Stimulated activated CD4-positive, alpha-beta T cell treated with anti-CD3 and anti-CD28 coated beads, Interleukin-15, amount 100 ng/mL, for 24 hours (primary cell): ENCODE measurements around the gene PDZD4.

Experiments used
- DNase-seq: peaks from one replicate; pipeline ENCODE4 v3.0.0-alpha.2; 2020

Gene PDZD4

DNA sequence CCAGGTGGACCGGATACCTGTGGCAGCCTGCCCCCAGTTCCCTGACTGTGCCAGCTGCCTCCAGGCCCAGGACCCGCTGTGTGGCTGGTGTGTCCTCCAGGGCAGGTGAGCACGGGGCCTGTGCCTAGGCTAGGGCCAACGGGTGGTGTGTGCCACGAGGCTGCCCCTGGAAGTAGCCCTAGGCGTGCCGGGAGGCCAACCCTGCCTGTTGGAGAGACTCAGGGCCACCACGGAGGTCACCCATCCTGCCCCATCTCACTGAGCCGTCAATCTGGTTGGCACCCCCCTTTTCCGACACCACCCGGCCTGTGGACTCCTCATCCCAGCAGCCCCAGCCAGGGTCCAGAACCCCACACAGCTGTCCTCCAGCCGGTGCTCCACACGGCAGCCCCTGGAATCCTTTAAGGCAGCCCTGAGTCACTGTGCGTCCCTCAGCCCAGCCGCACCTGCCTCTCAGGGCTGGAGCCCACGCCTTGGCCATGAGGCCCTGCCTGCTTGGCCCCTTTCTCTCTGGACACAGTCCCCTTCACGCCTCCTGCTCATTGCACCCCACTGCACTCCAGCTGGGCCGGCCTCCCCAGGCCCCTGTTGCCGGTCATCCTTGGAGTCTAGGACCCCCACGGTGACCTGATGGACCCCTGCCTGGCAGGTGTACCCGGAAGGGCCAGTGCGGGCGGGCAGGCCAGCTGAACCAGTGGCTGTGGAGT lies 61.0 kb downstream of the PDZD4 start:
- no peak for DNase-seq

DNA sequence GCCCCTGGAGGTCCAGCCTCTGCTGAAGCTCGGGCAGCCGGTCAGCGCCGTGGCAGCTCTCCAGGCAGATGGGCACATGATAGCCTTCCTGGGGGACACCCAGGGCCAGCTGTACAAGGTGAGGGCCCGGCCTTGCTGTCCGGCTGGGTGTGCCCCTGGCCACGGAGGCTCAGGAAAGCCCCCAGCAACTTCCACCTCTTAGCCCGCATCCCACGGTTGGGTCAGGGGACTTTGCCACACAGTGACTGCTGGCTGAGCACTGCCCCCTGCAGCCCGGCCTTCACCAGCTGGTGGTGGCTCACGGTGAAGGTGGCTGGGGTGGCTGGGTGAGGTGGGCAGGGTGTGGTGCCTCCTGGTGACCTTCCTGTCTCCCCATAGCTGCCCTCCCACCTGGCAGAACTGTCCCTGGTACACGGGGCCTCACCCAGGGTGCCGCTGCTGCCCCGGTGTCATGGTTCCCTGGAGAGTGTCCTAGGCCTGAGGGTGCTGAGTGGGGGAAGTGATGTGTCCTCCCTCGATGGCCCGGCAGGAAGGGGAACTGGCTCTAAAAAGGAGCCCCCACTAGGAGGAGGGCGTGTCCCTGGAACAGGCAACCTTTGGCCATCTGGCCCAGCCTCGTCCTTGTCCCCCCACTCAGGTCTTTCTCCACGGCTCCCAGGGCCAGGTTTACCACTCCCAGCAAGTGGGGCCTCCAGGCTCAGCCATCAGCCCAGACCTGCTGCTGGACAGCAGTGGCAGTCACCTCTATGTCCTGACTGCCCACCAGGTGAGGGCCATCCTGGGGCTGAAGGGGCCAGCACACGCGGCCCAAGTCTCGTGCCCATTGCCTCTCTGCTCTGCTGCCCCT lies 61.8 kb downstream of the PDZD4 start:
- no peak for DNase-seq

DNA sequence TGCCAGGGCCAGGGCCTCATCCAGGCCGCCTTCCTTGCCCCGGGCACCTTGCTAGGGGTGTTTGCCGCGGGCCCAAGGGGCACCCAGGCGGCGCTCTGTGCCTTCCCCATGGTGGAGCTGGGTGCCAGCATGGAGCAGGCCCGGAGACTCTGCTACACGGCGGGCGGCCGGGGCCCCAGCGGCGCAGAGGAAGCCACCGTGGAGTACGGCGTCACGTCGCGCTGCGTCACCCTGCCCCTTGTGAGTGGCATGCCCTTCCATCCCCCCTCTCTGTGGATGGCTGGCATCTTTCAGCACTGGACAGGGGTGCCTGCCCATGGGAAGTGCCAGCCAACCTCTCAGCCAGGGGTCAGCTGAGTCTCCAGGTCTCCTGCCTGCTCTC lies 62.7 kb downstream of the PDZD4 start:
- no peak for DNase-seq

DNA sequence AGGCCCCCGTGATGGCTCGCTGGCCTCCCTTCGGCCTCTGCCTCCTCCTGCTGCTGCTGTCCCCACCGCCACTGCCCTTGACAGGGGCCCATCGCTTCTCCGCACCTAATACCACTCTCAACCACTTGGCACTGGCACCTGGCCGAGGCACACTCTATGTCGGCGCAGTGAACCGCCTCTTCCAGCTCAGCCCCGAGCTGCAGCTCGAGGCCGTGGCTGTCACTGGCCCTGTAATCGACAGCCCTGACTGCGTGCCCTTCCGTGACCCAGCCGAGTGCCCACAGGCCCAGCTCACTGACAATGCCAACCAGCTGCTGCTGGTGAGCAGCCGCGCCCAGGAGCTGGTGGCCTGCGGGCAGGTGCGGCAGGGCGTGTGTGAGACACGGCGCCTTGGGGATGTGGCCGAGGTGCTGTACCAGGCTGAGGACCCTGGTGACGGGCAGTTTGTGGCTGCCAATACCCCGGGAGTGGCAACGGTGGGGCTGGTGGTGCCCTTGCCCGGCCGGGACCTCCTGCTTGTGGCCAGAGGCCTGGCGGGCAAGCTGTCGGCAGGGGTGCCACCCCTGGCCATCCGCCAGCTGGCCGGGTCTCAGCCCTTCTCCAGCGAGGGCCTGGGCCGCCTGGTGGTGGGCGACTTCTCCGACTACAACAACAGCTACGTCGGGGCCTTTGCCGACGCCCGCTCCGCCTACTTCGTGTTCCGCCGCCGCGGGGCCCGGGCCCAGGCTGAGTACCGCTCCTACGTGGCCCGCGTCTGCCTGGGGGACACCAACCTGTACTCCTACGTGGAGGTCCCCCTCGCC lies 63.3 kb downstream of the PDZD4 start:
- DNase-seq, result no peak

DNA sequence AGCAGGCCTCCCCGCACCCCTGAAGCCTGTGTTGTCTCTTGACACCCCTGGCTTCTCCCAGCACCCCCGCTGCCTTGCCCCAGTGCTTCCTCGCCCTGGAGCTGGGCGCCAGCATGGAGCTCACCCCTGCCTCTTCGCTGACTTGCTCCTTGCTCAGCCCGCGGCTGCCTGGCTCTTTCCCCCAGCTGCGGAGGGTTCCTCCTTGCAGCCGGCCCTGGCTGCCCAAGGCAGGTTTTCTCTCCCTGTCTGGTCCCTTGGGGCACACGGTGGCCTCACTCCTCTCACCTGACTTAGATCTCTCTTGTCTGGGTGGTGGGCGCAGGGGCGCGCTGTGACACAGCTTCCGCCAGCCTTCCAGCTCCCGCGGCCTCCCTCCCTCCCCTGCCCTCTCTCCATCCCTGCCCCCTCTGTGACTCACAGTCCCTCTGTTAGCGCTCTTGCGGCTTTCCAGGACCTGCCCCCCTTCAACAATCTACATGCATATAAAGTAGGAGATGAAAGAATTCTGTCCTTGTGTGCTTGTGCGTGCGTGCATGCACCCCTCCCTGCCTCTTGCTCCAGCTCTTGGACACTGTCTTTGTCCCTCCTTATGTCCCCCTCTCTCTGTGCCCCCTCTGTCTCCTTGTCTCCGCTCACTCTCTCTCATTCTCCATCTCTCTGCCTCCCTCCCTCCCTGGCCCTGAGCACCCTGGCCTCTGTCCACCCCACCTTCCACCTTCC lies 64.1 kb downstream of the PDZD4 start:
- DNase-seq, result peak; percentile 52

GRCh38 chrX:153765138-153766079 lies 64.9 kb downstream of the PDZD4 start:
- no peak for DNase-seq

DNA sequence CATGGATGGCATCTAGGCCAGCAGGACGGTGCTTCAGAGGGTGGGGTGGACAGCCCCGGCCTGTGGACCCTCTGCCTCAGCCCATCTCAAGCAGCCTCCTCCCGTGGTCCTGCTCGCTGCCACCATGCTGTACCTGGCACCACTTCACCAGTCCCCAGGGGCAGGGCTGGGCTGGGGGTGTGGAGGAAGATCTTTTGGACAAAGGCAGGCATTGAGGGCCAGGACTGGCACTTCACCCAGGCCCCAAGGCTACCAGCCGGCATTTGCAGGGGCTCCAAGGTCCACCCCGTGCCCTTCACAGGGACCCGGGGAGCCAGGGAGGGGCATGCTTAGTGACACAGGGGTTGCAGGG lies 65.6 kb downstream of the PDZD4 start:
- no peak for DNase-seq

DNA sequence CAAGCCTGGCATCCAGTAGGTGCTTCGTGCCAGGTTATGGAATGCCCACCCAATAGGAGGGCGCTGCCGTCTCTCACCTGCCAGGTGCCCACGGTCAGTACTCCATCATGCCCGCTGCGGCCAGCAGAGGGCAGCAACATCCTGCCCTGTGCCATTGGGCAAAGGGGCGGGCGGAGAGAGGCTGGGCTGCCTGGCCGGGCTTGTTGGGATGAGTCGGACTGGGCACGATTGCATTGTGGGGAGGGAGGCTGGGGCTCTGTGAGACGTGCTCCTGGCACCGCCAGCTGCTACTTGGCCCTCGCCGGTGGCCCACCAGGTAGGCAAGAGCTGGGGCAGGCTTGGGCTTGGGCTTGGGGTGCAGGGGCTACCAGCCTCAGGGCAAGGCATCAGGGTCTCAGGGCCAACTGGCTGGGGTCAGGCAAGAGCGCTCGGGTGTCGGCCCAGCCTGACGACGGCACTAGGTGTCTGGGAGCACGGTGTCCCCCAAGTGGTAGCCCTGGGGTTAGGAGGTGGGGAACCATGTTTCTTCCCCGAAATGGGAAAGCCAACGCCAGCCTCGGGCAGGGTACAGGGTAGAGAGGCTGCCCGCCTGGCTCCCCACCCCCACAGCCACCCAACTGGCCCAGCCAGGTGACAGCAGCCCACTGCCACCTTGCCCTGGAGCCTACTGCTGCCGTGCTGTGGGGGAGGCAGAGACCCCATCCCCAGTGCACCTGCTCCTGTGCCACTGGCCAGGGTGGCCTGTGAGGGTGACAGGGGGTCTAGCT lies 66.2 kb downstream of the PDZD4 start, which contains the start of gene PLXNB3:
PLXNB3 (plus strand) TSS at position 261 of the 767 bp plus-strand sequence. CDS start 1,287 bp downstream, outside the sequence.
- DNase-seq, result peak; percentile 81

- DNase-seq, result no peak
Measured at GRCh38 chrX:153763298-153763932, 66.9 kb downstream of the PDZD4 start.

GRCh38 chrX:153762626-153763173 lies 67.6 kb downstream of the PDZD4 start:
- DNase-seq, result no peak

DNA sequence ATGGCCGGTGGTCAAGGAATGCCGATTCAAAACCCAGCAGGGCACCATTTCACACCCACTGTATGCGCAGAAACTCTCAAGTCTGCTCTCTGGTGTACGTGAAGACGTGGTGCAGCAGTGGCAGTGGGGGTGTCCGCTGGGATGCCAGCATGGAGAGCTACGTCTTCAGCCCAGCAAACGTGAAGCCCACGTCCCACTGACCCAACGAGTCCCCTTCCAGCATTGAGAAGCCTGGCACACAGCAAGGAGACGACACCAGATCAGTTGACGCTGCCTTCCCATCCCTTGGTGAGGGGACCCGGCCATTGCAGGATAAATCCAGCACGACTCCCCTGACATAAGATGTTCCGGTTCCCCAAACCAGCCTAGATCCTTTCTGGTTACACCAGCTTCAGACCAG lies 68.5 kb downstream of the PDZD4 start:
- no peak for DNase-seq

DNA sequence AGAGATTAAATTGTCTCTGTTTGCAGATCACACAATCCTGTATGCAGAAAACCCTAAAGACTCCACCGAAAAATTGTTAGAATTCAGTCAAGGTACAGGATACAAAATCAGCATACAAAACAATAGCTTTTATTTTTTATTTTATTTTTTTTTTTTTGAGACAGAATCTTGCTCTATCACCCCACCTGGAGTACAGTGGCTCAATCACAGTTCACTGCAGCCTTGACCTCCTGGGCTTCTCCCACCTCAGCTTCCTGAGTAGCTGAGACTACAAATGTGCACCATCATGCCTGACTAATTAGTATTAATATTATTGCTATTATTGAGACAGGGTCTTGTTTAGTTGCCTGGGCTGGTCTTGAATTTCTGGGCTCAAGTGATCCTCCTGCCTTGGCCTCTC lies 75.2 kb downstream of the PDZD4 start:
- DNase-seq, result no peak
